ENCODE results near the gene SORCS2.

The SORCS2 gene

GRCh38 chr4:7381221-7381889 lies 189.0 kb downstream of the SORCS2 start:
- in situ Hi-C loops (cut with HindIII; ENCODE audit: low pct_ligation_motif_present, low pct_unique_long_range_greater_than_20kb, low sequenced_read_pairs) = no loop called here
- no peak for DNase-seq

- DNase-seq = no peak
- in situ Hi-C loops (cut with HindIII; ENCODE audit: low pct_ligation_motif_present, low pct_unique_long_range_greater_than_20kb, low sequenced_read_pairs) = no loop called here
These were observed 189.7 kb downstream of the SORCS2 start for GRCh38 chr4:7381890-7382633.

GRCh38 chr4:7382634-7383014 lies 190.3 kb downstream of the SORCS2 start:
- DNase-seq = no peak
- in situ Hi-C loops (cut with HindIII; ENCODE audit: low pct_ligation_motif_present, low pct_unique_long_range_greater_than_20kb, low sequenced_read_pairs) = no loop called here

GRCh38 chr4:7383266-7383665 lies 190.9 kb downstream of the SORCS2 start:
- in situ Hi-C loops (cut with HindIII; ENCODE audit: low pct_ligation_motif_present, low pct_unique_long_range_greater_than_20kb, low sequenced_read_pairs) = no loop called here

GRCh38 chr4:7384003-7384928 lies 191.9 kb downstream of the SORCS2 start:
- in situ Hi-C loops (cut with HindIII; ENCODE audit: low pct_ligation_motif_present, low pct_unique_long_range_greater_than_20kb, low sequenced_read_pairs) = no loop called here
- no peak for DNase-seq

More at GRCh38 chr4:7383266-7383665, 190.9 kb downstream of the SORCS2 start:
- DNase-seq = no peak

- in situ Hi-C loops (cut with HindIII; ENCODE audit: low pct_ligation_motif_present, low pct_unique_long_range_greater_than_20kb, low sequenced_read_pairs) = no loop called here
These were observed 192.9 kb downstream of the SORCS2 start for GRCh38 chr4:7384929-7385890.

GRCh38 chr4:7387925-7388324 lies 195.6 kb downstream of the SORCS2 start:
- in situ Hi-C loops (cut with HindIII; ENCODE audit: low pct_ligation_motif_present, low pct_unique_long_range_greater_than_20kb, low sequenced_read_pairs) = no loop called here
- DNase-seq = no peak

More at GRCh38 chr4:7384929-7385890, 192.9 kb downstream of the SORCS2 start:
- DNase-seq = no peak

- no peak for DNase-seq
- in situ Hi-C loops (cut with HindIII; ENCODE audit: low pct_ligation_motif_present, low pct_unique_long_range_greater_than_20kb, low sequenced_read_pairs) = no loop called here
These were observed 196.3 kb downstream of the SORCS2 start for GRCh38 chr4:7388627-7389026.

GRCh38 chr4:7389101-7389701 lies 196.9 kb downstream of the SORCS2 start:
- DNase-seq = no peak
- in situ Hi-C loops (cut with HindIII; ENCODE audit: low pct_ligation_motif_present, low pct_unique_long_range_greater_than_20kb, low sequenced_read_pairs) = no loop called here

GRCh38 chr4:7389719-7390118 lies 197.4 kb downstream of the SORCS2 start:
- DNase-seq = no peak
- in situ Hi-C loops (cut with HindIII; ENCODE audit: low pct_ligation_motif_present, low pct_unique_long_range_greater_than_20kb, low sequenced_read_pairs) = no loop called here

GRCh38 chr4:7390336-7390735 lies 198.0 kb downstream of the SORCS2 start:
- no peak for DNase-seq
- in situ Hi-C loops (cut with HindIII; ENCODE audit: low pct_ligation_motif_present, low pct_unique_long_range_greater_than_20kb, low sequenced_read_pairs) = no loop called here

- in situ Hi-C loops (cut with HindIII; ENCODE audit: low pct_ligation_motif_present, low pct_unique_long_range_greater_than_20kb, low sequenced_read_pairs) = no loop called here
- DNase-seq = no peak
These were observed 198.7 kb downstream of the SORCS2 start for GRCh38 chr4:7390906-7391636.

GRCh38 chr4:7391637-7392437 lies 199.5 kb downstream of the SORCS2 start:
- no peak for DNase-seq
- in situ Hi-C loops (cut with HindIII; ENCODE audit: low pct_ligation_motif_present, low pct_unique_long_range_greater_than_20kb, low sequenced_read_pairs) = no loop called here

- in situ Hi-C loops (cut with HindIII; ENCODE audit: low pct_ligation_motif_present, low pct_unique_long_range_greater_than_20kb, low sequenced_read_pairs) = no loop called here
- DNase-seq = no peak
These were observed 200.4 kb downstream of the SORCS2 start for GRCh38 chr4:7392438-7393421.

All from ACHN (cell line).